GM19043 (cell line): ENCODE data around the gene ZFP36L1.
"Not testable (repeated sequence)": the region's sequence is repeated elsewhere in the genome, so short reads cannot be mapped to it uniquely, and the experiment has no call there.

Experiments
- ATAC-seq: cut with Tn5 transposase; IDR thresholded peaks from one replicate; pipeline ENCODE4 v1.9.1; 2021; ENCODE audit warnings: low read depth; ENCODE audit not compliant: unreplicated experiment

ZFP36L1 gene

GRCh38 chr14:68767248-68767645 lies 25.6 kb downstream of the ZFP36L1 start:
- no peak for ATAC-seq

- ATAC-seq: no peak
Observed at GRCh38 chr14:68766299-68767247, 26.3 kb downstream of the ZFP36L1 start.

GRCh38 chr14:68763843-68764242 lies 29.0 kb downstream of the ZFP36L1 start:
- not testable (repeated sequence) for ATAC-seq

- no peak for ATAC-seq
Observed at GRCh38 chr14:68762953-68763764, 29.7 kb downstream of the ZFP36L1 start.

GRCh38 chr14:68761391-68761790 lies 31.5 kb downstream of the ZFP36L1 start:
- no peak for ATAC-seq

GRCh38 chr14:68760761-68761160 lies 32.1 kb downstream of the ZFP36L1 start:
- ATAC-seq: no peak

- no peak for ATAC-seq
Observed at GRCh38 chr14:68759937-68760336, 32.9 kb downstream of the ZFP36L1 start.

GRCh38 chr14:68759017-68759560 lies 33.8 kb downstream of the ZFP36L1 start:
- ATAC-seq: no peak

- ATAC-seq: no peak
Observed at GRCh38 chr14:68758301-68758700, 34.6 kb downstream of the ZFP36L1 start.

GRCh38 chr14:68757618-68758081 lies 35.2 kb downstream of the ZFP36L1 start:
- ATAC-seq: no peak

- no peak for ATAC-seq
Observed at GRCh38 chr14:68756734-68757133, 36.1 kb downstream of the ZFP36L1 start.

GRCh38 chr14:68756000-68756481 lies 36.8 kb downstream of the ZFP36L1 start:
- no peak for ATAC-seq

GRCh38 chr14:68755016-68755353 lies 37.9 kb downstream of the ZFP36L1 start:
- ATAC-seq: no peak

GRCh38 chr14:68753690-68754089 lies 39.2 kb downstream of the ZFP36L1 start:
- no peak for ATAC-seq

GRCh38 chr14:68752271-68753006 lies 40.4 kb downstream of the ZFP36L1 start:
- ATAC-seq: no peak

GRCh38 chr14:68749487-68750475 lies 43.1 kb downstream of the ZFP36L1 start:
- ATAC-seq: no peak

- ATAC-seq: no peak
Observed at GRCh38 chr14:68748691-68749090, 44.2 kb downstream of the ZFP36L1 start.

GRCh38 chr14:68748260-68748659 lies 44.6 kb downstream of the ZFP36L1 start:
- ATAC-seq: no peak

- no peak for ATAC-seq
Observed at GRCh38 chr14:68747393-68747792, 45.5 kb downstream of the ZFP36L1 start.
